ENCODE measurements around the gene RNF212. TPM values are rescaled to one million over a fixed set of nuclear protein-coding genes. Genes with fewer than 3 reads are reported as not detected.

The RNF212 gene
- total RNA-seq, 1 donor from 2014 or later: 0.62 TPM

- intact Hi-C loops (cut with micrococcal nuclease): no loop called here
- DNase-seq (ENCODE audit: low spot score): no peak
- Mint-ChIP-seq H3K9me3 (no peaks in the 10 kb centered on the region), H3K4me3 (ENCODE audit: low read depth) (no peak overlapping the region), H3K36me3 (ENCODE audit: low read depth) (no peaks in the 10 kb centered on the region), H3K27ac (no peak overlapping the region), H3K27me3 (ENCODE audit: low read depth) (no peaks in the 10 kb centered on the region), H3K4me1 (ENCODE audit: low read depth) (no peaks in the 10 kb centered on the region)
Measured at GRCh38 chr4:1039493-1040343, 73.6 kb downstream of the RNF212 start.

GRCh38 chr4:1038948-1039492 is 74.3 kb downstream of the RNF212 start:
- Mint-ChIP-seq H3K9me3 (no peaks in the 10 kb centered on the region), H3K4me3 (ENCODE audit: low read depth) (no peak overlapping the region), H3K4me1 (ENCODE audit: low read depth) (no peaks in the 10 kb centered on the region), H3K27ac (no peak overlapping the region), H3K27me3 (ENCODE audit: low read depth) (no peaks in the 10 kb centered on the region), H3K36me3 (ENCODE audit: low read depth) (no peaks in the 10 kb centered on the region)
- intact Hi-C loops (cut with micrococcal nuclease): no loop called here
- DNase-seq (ENCODE audit: low spot score): no peak

- no peaks in the 10 kb centered on the region for H3K27me3 Mint-ChIP-seq (ENCODE audit: low read depth)
- H3K4me3 Mint-ChIP-seq (ENCODE audit: low read depth): no peak overlapping the region
- no peaks in the 10 kb centered on the region for H3K4me1 Mint-ChIP-seq (ENCODE audit: low read depth)
- no peaks in the 10 kb centered on the region for H3K9me3 Mint-ChIP-seq
- H3K27ac Mint-ChIP-seq: no peak overlapping the region
- DNase-seq (ENCODE audit: low spot score): no peak
- no peaks in the 10 kb centered on the region for H3K36me3 Mint-ChIP-seq (ENCODE audit: low read depth)
- intact Hi-C loops (cut with micrococcal nuclease): no loop called here
Measured at GRCh38 chr4:1036976-1037810, 76.2 kb downstream of the RNF212 start.

GRCh38 chr4:1036095-1036494 is 77.3 kb downstream of the RNF212 start:
- H3K4me3 Mint-ChIP-seq (ENCODE audit: low read depth): no peak overlapping the region
- no peaks in the 10 kb centered on the region for H3K27me3 Mint-ChIP-seq (ENCODE audit: low read depth)
- intact Hi-C loops (cut with micrococcal nuclease): no loop called here
- H3K27ac Mint-ChIP-seq: no peak overlapping the region
- no peaks in the 10 kb centered on the region for H3K9me3 Mint-ChIP-seq
- H3K36me3 Mint-ChIP-seq (ENCODE audit: low read depth): no peaks in the 10 kb centered on the region
- DNase-seq (ENCODE audit: low spot score): no peak
- no peaks in the 10 kb centered on the region for H3K4me1 Mint-ChIP-seq (ENCODE audit: low read depth)

GRCh38 chr4:1035510-1035909 is 77.9 kb downstream of the RNF212 start:
- DNase-seq (ENCODE audit: low spot score): no peak
- no peaks in the 10 kb centered on the region for H3K4me1 Mint-ChIP-seq (ENCODE audit: low read depth)

GRCh38 chr4:1033840-1034551 is 79.4 kb downstream of the RNF212 start:
- no peaks in the 10 kb centered on the region for H3K4me1 Mint-ChIP-seq (ENCODE audit: low read depth)
- intact Hi-C loops (cut with micrococcal nuclease): no loop called here
- no peaks in the 10 kb centered on the region for H3K36me3 Mint-ChIP-seq (ENCODE audit: low read depth)
- no peak overlapping the region for H3K4me3 Mint-ChIP-seq (ENCODE audit: low read depth)
- H3K27me3 Mint-ChIP-seq (ENCODE audit: low read depth): no peaks in the 10 kb centered on the region
- H3K27ac Mint-ChIP-seq: no peak overlapping the region
- no peak for DNase-seq (ENCODE audit: low spot score)
- H3K9me3 Mint-ChIP-seq: no peaks in the 10 kb centered on the region

More at GRCh38 chr4:1035510-1035909, 77.9 kb downstream of the RNF212 start:
- Mint-ChIP-seq H3K27me3 (ENCODE audit: low read depth) (no peaks in the 10 kb centered on the region), H3K4me3 (ENCODE audit: low read depth) (no peak overlapping the region), H3K9me3 (no peaks in the 10 kb centered on the region), H3K36me3 (ENCODE audit: low read depth) (no peaks in the 10 kb centered on the region), H3K27ac (no peak overlapping the region)
- intact Hi-C loops (cut with micrococcal nuclease): no loop called here

GRCh38 chr4:1032861-1033260 is 80.5 kb downstream of the RNF212 start:
- H3K9me3 Mint-ChIP-seq: no peaks in the 10 kb centered on the region
- no peaks in the 10 kb centered on the region for H3K36me3 Mint-ChIP-seq (ENCODE audit: low read depth)
- H3K27me3 Mint-ChIP-seq (ENCODE audit: low read depth): no peaks in the 10 kb centered on the region
- intact Hi-C loops (cut with micrococcal nuclease): no loop called here
- no peak overlapping the region for H3K4me3 Mint-ChIP-seq (ENCODE audit: low read depth)
- H3K4me1 Mint-ChIP-seq (ENCODE audit: low read depth): no peaks in the 10 kb centered on the region
- H3K27ac Mint-ChIP-seq: no peak overlapping the region
- DNase-seq (ENCODE audit: low spot score): no peak

- Mint-ChIP-seq H3K27me3 (ENCODE audit: low read depth) (no peaks in the 10 kb centered on the region), H3K4me1 (ENCODE audit: low read depth) (no peaks in the 10 kb centered on the region), H3K27ac (no peak overlapping the region), H3K4me3 (ENCODE audit: low read depth) (no peak overlapping the region), H3K36me3 (ENCODE audit: low read depth) (no peaks in the 10 kb centered on the region), H3K9me3 (no peaks in the 10 kb centered on the region)
- no peak for DNase-seq (ENCODE audit: low spot score)
- intact Hi-C loops (cut with micrococcal nuclease): no loop called here
Measured at GRCh38 chr4:1031956-1032795, 81.2 kb downstream of the RNF212 start.

- Mint-ChIP-seq H3K4me1 (ENCODE audit: low read depth) (no peaks in the 10 kb centered on the region), H3K36me3 (ENCODE audit: low read depth) (no peaks in the 10 kb centered on the region), H3K27me3 (ENCODE audit: low read depth) (no peaks in the 10 kb centered on the region), H3K9me3 (no peaks in the 10 kb centered on the region), H3K4me3 (ENCODE audit: low read depth) (no peak overlapping the region), H3K27ac (no peak overlapping the region)
- intact Hi-C loops (cut with micrococcal nuclease): no loop called here
- DNase-seq (ENCODE audit: low spot score): no peak
Measured at GRCh38 chr4:1031346-1031745, 82.0 kb downstream of the RNF212 start.

- Mint-ChIP-seq H3K9me3 (no peaks in the 10 kb centered on the region), H3K27ac (no peak overlapping the region), H3K4me1 (ENCODE audit: low read depth) (peaks cover 4% of the 10 kb centered on the region), H3K27me3 (ENCODE audit: low read depth) (no peaks in the 10 kb centered on the region), H3K4me3 (ENCODE audit: low read depth) (no peak overlapping the region), H3K36me3 (ENCODE audit: low read depth) (peaks cover 3% of the 10 kb centered on the region)
- no peak for DNase-seq (ENCODE audit: low spot score)
- intact Hi-C loops (cut with micrococcal nuclease): no loop called here
Measured at GRCh38 chr4:1030559-1030958, 82.8 kb downstream of the RNF212 start.

- intact Hi-C loops (cut with micrococcal nuclease): no loop called here
- no peak for DNase-seq (ENCODE audit: low spot score)
- H3K4me3 Mint-ChIP-seq (ENCODE audit: low read depth): no peak overlapping the region
- H3K4me1 Mint-ChIP-seq (ENCODE audit: low read depth): peaks cover 4% of the 10 kb centered on the region
- no peak overlapping the region for H3K27ac Mint-ChIP-seq
- H3K27me3 Mint-ChIP-seq (ENCODE audit: low read depth): no peaks in the 10 kb centered on the region
- peaks cover 7% of the 10 kb centered on the region for H3K36me3 Mint-ChIP-seq (ENCODE audit: low read depth)
- no peaks in the 10 kb centered on the region for H3K9me3 Mint-ChIP-seq
Measured at GRCh38 chr4:1030031-1030430, 83.3 kb downstream of the RNF212 start.

- peaks cover 7% of the 10 kb centered on the region for H3K36me3 Mint-ChIP-seq (ENCODE audit: low read depth)
- DNase-seq (ENCODE audit: low spot score): no peak
- H3K4me3 Mint-ChIP-seq (ENCODE audit: low read depth): no peak overlapping the region
- H3K27me3 Mint-ChIP-seq (ENCODE audit: low read depth): no peaks in the 10 kb centered on the region
- no peaks in the 10 kb centered on the region for H3K9me3 Mint-ChIP-seq
- peaks cover 4% of the 10 kb centered on the region for H3K4me1 Mint-ChIP-seq (ENCODE audit: low read depth)
- intact Hi-C loops (cut with micrococcal nuclease): no loop called here
- no peak overlapping the region for H3K27ac Mint-ChIP-seq
Measured at GRCh38 chr4:1029529-1029928, 83.8 kb downstream of the RNF212 start.

All from activated T-helper 2 cell treated with anti-CD3 and anti-CD28 coated beads, Interferon-gamma antibody, Interleukin-2, Interleukin-4, amounts not matched to agents 10 μg/mL and 5 μg/mL and 100 μg/mL, durations not matched to agents 14 hours and 24 hours and 36 hours (primary cell).